Hepatocyte (in vitro differentiated cells): ENCODE data around the gene EVI5L.

Experiments used
- CTCF ChIP-seq: fragments of 200-600 bp; sonication (generic); IDR thresholded peaks from 2 replicates; pipeline ENCODE4 v1.5.1; 2016; ENCODE audit warnings: antibody characterized with exemption, mild to moderate bottlenecking; ENCODE audit not compliant: poor library complexity
- EZH2 ChIP-seq: fragments of 200-600 bp; sonication (generic); IDR thresholded peaks from 2 replicates; pipeline ENCODE4 v1.6.1; 2016; ENCODE audit warnings: antibody characterized with exemption, mild to moderate bottlenecking, borderline replicate concordance
- EZH2phosphoT487 ChIP-seq: fragments of 200-600 bp; sonication (generic); IDR thresholded peaks from one replicate; pipeline ENCODE4 v1.6.1; 2018; ENCODE audit warnings: antibody characterized with exemption, mild to moderate bottlenecking, low read depth, moderate library complexity; ENCODE audit not compliant: unreplicated experiment, severe bottlenecking

GRCh38 chr19:7789447-7789846, 40.6 kb upstream of the EVI5L start:
- TF ChIP-seq CTCF (no peak), EZH2 (no peak), EZH2phosphoT487 (no peak)
